COLO829 (cell line): Measurements from ENCODE around the gene PACRG.

Experiments
- DNase-seq: peaks from one replicate; pipeline ENCODE4 v3.0.0; 2012; ENCODE audit warnings: low spot score

Gene PACRG

DNA sequence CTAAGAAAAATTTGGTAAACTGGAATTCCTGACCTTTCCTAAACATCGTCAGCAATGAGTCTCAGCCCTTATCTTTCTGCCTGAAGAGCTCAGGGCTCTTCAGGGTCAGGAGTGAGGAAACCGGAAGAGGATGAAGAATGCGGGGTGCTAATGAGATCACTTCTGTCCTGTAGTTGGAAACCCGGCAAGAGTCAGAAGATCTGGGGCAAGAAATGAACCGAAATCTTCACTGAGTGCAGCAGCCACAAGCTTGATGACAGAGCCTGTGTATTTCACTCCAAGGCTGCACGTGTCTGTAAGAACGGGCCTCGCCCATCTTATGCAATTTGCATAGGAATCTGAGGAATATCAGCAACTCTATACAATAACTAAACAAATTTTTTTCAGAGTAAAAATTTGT lies 626.3 kb downstream of the PACRG start:
- no peak for DNase-seq

DNA sequence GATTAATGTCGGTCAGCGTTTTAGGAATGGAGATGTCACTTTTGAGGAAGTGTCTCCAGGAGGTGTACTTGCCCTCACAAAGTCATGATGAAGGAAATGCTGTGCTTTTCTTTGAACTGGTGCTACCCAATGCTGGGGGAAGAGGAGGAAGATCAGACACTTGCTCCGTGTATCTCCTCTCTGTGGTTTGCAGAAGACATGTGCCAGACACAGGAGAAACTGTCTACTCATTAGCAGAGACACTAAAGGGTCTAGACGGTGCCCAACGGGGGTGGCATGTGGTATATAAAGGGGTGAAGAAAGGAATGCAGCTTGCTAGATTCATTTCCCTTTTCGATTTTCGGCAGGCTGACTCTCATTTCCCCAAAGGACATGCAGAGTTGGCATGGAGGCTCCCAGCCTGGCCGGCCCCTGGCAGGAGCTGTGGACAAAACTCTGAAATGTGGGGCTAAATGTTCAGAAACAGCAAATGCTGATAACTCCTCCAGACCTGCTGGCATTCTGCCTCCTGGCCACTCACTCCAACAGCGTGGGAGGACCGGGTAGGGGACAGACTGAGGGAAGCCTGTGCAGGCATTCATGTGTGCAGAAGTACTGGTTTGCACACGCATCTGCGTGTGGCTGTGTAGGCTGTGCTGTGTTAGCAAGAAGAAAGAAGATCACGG lies 627.1 kb downstream of the PACRG start:
- no peak for DNase-seq

DNA sequence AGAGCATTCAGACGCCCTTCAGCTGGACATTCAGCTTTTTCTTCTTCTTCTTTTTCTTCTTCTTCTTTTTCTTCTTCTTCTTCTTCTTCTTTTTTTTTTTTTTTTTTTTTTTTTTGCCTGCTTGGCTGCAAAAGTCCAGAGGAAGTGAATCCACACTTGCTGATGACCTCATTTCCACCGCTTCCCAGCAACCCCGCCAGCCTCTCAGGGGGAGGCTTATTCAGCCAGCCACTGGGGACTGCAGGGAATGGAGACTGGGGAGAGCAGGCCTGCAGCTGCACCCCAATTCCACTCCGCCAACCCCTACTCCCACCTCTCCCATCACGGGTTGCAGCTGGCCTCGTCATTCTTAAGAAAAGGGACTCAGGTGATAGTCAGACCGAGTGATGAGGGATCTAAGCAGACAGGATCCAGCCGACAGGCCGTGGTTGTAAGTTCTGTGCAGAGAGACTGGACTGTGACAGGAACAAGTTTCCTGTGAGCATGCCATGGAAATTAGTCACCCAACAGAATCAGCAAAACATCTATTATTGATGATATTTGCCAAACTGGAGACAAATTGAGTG lies 627.7 kb downstream of the PACRG start:
- no peak for DNase-seq

DNA sequence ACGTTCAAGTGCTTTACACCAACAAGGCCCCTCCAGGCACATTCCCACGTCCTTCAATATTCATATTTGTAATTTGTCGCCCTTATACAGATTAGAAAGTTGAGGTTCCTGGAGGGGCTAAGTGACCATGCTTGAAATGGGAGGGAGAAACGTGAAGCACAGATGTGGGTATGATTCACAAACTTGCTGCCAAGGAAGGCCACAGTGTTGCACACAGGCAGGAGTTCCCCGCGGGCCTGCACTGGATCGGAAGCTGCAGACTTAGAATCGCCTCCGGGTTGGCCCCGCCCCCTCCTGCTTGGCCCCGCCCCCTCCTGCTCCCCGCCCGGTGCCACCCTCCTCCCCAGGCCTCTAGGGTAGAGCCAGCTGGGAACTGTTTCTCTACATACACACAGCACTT lies 628.5 kb downstream of the PACRG start:
- no peak for DNase-seq

DNA sequence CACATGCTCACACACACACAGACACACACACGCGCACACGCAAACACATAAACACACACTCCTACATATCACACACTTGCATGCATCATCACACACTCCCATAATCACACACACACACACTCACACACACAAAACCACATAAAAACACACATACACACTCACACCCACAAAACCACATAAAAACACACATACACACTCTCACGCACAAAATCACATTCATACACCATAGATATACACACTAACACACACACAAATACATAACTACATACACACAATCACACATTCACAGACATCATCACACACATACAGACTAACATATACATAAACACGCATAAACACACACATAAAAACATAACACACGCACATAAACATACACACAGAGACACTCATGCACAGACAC lies 629.0 kb downstream of the PACRG start:
- DNase-seq, result no peak

DNA sequence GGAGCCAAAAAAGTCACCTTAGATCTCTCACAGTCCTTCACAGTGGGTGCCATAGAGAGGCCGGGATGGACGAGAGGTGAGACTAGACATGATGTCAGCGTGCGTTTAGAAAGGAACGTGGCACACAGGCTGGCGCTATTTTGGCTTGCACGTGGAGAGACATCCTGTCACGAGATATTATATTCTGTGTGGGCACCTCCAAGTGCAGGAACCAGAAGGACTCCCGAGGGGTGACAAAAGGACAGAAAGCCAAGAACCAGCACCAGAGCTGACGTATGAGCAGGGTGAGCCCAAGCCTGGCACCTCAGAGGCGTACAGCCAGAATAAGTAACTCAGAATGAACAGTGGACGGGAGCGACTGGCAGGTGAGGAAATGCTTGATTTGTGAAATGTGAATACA lies 636.9 kb downstream of the PACRG start:
- DNase-seq, result no peak
